PC-9 (cell line): Measurements from ENCODE around the gene ZNF506. TPM values are rescaled to one million over a fixed set of nuclear protein-coding genes. Genes with fewer than 3 reads are reported as not detected.

ENCODE experiments used
- BruUV-seq: library from RNA; stranded (reverse); fragments of 400-500 nt; replicated peaks from 2 replicates; lab custom pipeline; 2021; lab: Mats Ljungman, UMichigan
- CTCF ChIA-PET: fragments of 300-600 bp; sonication (Branson Sonifier 250); formaldehyde crosslinking; loops from one replicate; lab custom pipeline; 2022; ENCODE audit warnings: antibody characterized with exemption; lab: Charles Lee
- POLR2A ChIA-PET: fragments of 300-600 bp; sonication (Branson Sonifier 250); formaldehyde crosslinking; loops from one replicate; lab custom pipeline; 2022; ENCODE audit warnings: antibody characterized with exemption; ENCODE audit not compliant: unreplicated experiment; lab: Charles Lee
- DNase-seq, 2 experiments: peaks; one replicate each; pipeline versions ENCODE4 v3.0.0 to v3.0.0-alpha.2; 2015 to 2022; ENCODE audit warnings: mixed read lengths in 1 of 2
- H2AFZ ChIP-seq: fragments of 200-600 bp; sonication (generic); 2 replicates; pipeline ENCODE4 v1.8.1; 2017; ENCODE audit warnings: antibody characterized with exemption
- H3F3A ChIP-seq: fragments of 200-600 bp; sonication (generic); 2 replicates; pipeline ENCODE4 v1.8.1; 2017; ENCODE audit warnings: antibody characterized with exemption, mild to moderate bottlenecking, low read depth; ENCODE audit not compliant: insufficient read depth
- H3K27ac ChIP-seq: fragments of 200-600 bp; sonication (generic); 2 replicates; pipeline ENCODE4 v1.6.1; 2016; ENCODE audit warnings: mixed run types
- H3K27me3 ChIP-seq: fragments of 200-600 bp; sonication (generic); 2 replicates; pipeline ENCODE4 v1.6.1; 2016; ENCODE audit warnings: low read depth, mixed run types; ENCODE audit not compliant: insufficient read depth
- H3K36me3 ChIP-seq: fragments of 200-600 bp; sonication (generic); 2 replicates; pipeline ENCODE4 v1.6.1; 2016; ENCODE audit warnings: low read depth, mixed run types
- H3K4me1 ChIP-seq: fragments of 200-600 bp; sonication (generic); replicated peaks from 2 replicates; pipeline ENCODE4 v1.6.1; 2016; ENCODE audit warnings: mixed run types; ENCODE audit not compliant: insufficient read depth
- H3K4me2 ChIP-seq: fragments of 200-600 bp; sonication (generic); 2 replicates; pipeline ENCODE4 v1.6.1; 2017; ENCODE audit warnings: mixed run types
- H3K4me3 ChIP-seq: fragments of 200-600 bp; sonication (generic); 2 replicates; pipeline ENCODE4 v1.6.1; 2016; ENCODE audit warnings: mixed run types
- H3K79me2 ChIP-seq: fragments of 200-600 bp; sonication (generic); 2 replicates; pipeline ENCODE4 v1.6.1; 2017; ENCODE audit warnings: low read depth, mixed run types
- H3K9me2 ChIP-seq: fragments of 200-600 bp; sonication (generic); 2 replicates; pipeline ENCODE4 v1.8.1; 2017; ENCODE audit warnings: mild to moderate bottlenecking; ENCODE audit not compliant: insufficient read depth
- H3K9me3 ChIP-seq: fragments of 200-600 bp; sonication (generic); 2 replicates; pipeline ENCODE4 v1.8.1; 2016; ENCODE audit warnings: low read depth; ENCODE audit not compliant: insufficient read depth
- H4K20me1 ChIP-seq: fragments of 200-600 bp; sonication (generic); 2 replicates; pipeline ENCODE4 v1.8.1; 2017; ENCODE audit not compliant: insufficient read depth
- CTCF ChIP-seq: fragments of 200-600 bp; sonication (generic); conservative IDR thresholded peaks from 2 replicates; pipeline ENCODE4 v1.6.1; 2017; ENCODE audit warnings: mixed run types, antibody characterized with exemption, mild to moderate bottlenecking, moderate library complexity
- EZH2 ChIP-seq: fragments of 200-600 bp; sonication (generic); IDR thresholded peaks from 2 replicates; pipeline ENCODE4 v1.8.0; 2017; ENCODE audit warnings: antibody characterized with exemption, low read depth
- intact Hi-C: fragments of 100-400 bp; cut with micrococcal nuclease; formaldehyde crosslinking; loops from one replicate; pipeline ENCODE4 v1.10.0; 2022; ENCODE audit not compliant: unreplicated experiment
- total RNA-seq: library from RNA; stranded (reverse); gene quantifications from 2 replicates; pipeline ENCODE4 v1.2.3, GENCODE V29; 2021

ZNF506 gene
- total RNA-seq, 1 experiment from 2014 or later, result 12.6 TPM

- no peak overlapping the region for H3K4me2 ChIP-seq
- no peaks in the 10 kb centered on the region for H3F3A ChIP-seq
- ChIA-PET CTCF (no interaction called here), POLR2A (no interaction called here)
- peaks cover 37% of the 10 kb centered on the region for H3K27me3 ChIP-seq
- DNase-seq, result no peak
- H3K9me2 ChIP-seq, result no peaks in the 10 kb centered on the region
- H2AFZ ChIP-seq, result no peak overlapping the region
- intact Hi-C loops, result no loop called here
- H3K27ac ChIP-seq, result no peak overlapping the region
- no peak for TF ChIP-seq EZH2
- no peak for TF ChIP-seq CTCF
- no peaks in the 10 kb centered on the region for H3K9me3 ChIP-seq
- H3K36me3 ChIP-seq, result no peaks in the 10 kb centered on the region
- H3K4me1 ChIP-seq, result no peaks in the 10 kb centered on the region
- no peaks in the 10 kb centered on the region for H4K20me1 ChIP-seq
- H3K79me2 ChIP-seq, result no peaks in the 10 kb centered on the region
- no peak overlapping the region for H3K4me3 ChIP-seq
- BruUV-seq, result no TSS peak
Observed at GRCh38 chr19:19750842-19751790, 70.4 kb downstream of the ZNF506 start.

GRCh38 chr19:19749908-19750841 is 71.4 kb downstream of the ZNF506 start:
- no peak for DNase-seq
- no peak overlapping the region for H3K27ac ChIP-seq
- H4K20me1 ChIP-seq, result no peaks in the 10 kb centered on the region
- H3K36me3 ChIP-seq, result no peaks in the 10 kb centered on the region
- no TSS peak for BruUV-seq
- H3K9me3 ChIP-seq, result no peaks in the 10 kb centered on the region
- no peak overlapping the region for H3K4me2 ChIP-seq
- POLR2A ChIA-PET, result no interaction called here
- no peak overlapping the region for H2AFZ ChIP-seq
- H3K9me2 ChIP-seq, result no peaks in the 10 kb centered on the region
- TF ChIP-seq CTCF, result no peak
- TF ChIP-seq EZH2, result no peak
- H3K4me1 ChIP-seq, result no peaks in the 10 kb centered on the region
- H3K27me3 ChIP-seq, result peaks cover 39% of the 10 kb centered on the region
- H3K4me3 ChIP-seq, result no peak overlapping the region
- CTCF ChIA-PET, result no interaction called here
- no peaks in the 10 kb centered on the region for H3K79me2 ChIP-seq
- no peaks in the 10 kb centered on the region for H3F3A ChIP-seq
- intact Hi-C loops, result no loop called here

- peaks cover 48% of the 10 kb centered on the region for H3K27me3 ChIP-seq
- H3K27ac ChIP-seq, result no peak overlapping the region
- TF ChIP-seq EZH2, result no peak
- no peak for TF ChIP-seq CTCF
- H2AFZ ChIP-seq, result no peak overlapping the region
- H3K9me3 ChIP-seq, result no peaks in the 10 kb centered on the region
- intact Hi-C loops, result no loop called here
- no peaks in the 10 kb centered on the region for H4K20me1 ChIP-seq
- no peaks in the 10 kb centered on the region for H3K79me2 ChIP-seq
- H3K36me3 ChIP-seq, result no peaks in the 10 kb centered on the region
- no peak overlapping the region for H3K4me3 ChIP-seq
- H3K9me2 ChIP-seq, result no peaks in the 10 kb centered on the region
- H3K4me1 ChIP-seq, result no peaks in the 10 kb centered on the region
- CTCF ChIA-PET, result no interaction called here
- no peaks in the 10 kb centered on the region for H3F3A ChIP-seq
- no peak overlapping the region for H3K4me2 ChIP-seq
- DNase-seq, result no peak
- POLR2A ChIA-PET, result no interaction called here
- BruUV-seq, result no TSS peak
Observed at GRCh38 chr19:19749117-19749907, 72.2 kb downstream of the ZNF506 start.
